GM18520 (cell line): Measurements from ENCODE around the gene NRBF2.
"Not testable (repeated sequence)": the region's sequence is repeated elsewhere in the genome, so short reads cannot be mapped to it uniquely, and the experiment has no call there.

Source experiments
- ATAC-seq: cut with Tn5 transposase; IDR thresholded peaks from one replicate; pipeline ENCODE4 v1.9.1; 2021; ENCODE audit not compliant: unreplicated experiment

The NRBF2 gene

GRCh38 chr10:63116452-63117072, 16.6 kb upstream of the NRBF2 start:
- no peak for ATAC-seq

GRCh38 chr10:63119041-63119440, 14.1 kb upstream of the NRBF2 start:
- no peak for ATAC-seq

- no peak for ATAC-seq
Observed at GRCh38 chr10:63120554-63120953, 12.6 kb upstream of the NRBF2 start.

GRCh38 chr10:63123727-63124362, 9.3 kb upstream of the NRBF2 start:
- ATAC-seq = no peak

- no peak for ATAC-seq
Observed at GRCh38 chr10:63125459-63125858, 7.7 kb upstream of the NRBF2 start.

GRCh38 chr10:63128443-63128842, 4.7 kb upstream of the NRBF2 start:
- ATAC-seq = no peak

- no peak for ATAC-seq
Observed at GRCh38 chr10:63129888-63130287, 3.2 kb upstream of the NRBF2 start.

GRCh38 chr10:63132651-63133055, 475 bp upstream of the NRBF2 start:
- no peak for ATAC-seq

- no peak for ATAC-seq
Observed at GRCh38 chr10:63133821-63134557, 861 bp downstream of the NRBF2 start.

- ATAC-seq = no peak
Observed at GRCh38 chr10:63137306-63137705, 4.2 kb downstream of the NRBF2 start.

GRCh38 chr10:63140077-63140476, 6.9 kb downstream of the NRBF2 start:
- ATAC-seq = no peak

GRCh38 chr10:63142136-63142535, 9.0 kb downstream of the NRBF2 start:
- no peak for ATAC-seq

- ATAC-seq = no peak
Observed at GRCh38 chr10:63143987-63144386, 10.9 kb downstream of the NRBF2 start.

- ATAC-seq = no peak
Observed at GRCh38 chr10:63145782-63146181, 12.7 kb downstream of the NRBF2 start.

- ATAC-seq = no peak
Observed at GRCh38 chr10:63146503-63146902, 13.4 kb downstream of the NRBF2 start.

- ATAC-seq = no peak
Observed at GRCh38 chr10:63150745-63151144, 17.6 kb downstream of the NRBF2 start.

GRCh38 chr10:63153868-63154545, 20.9 kb downstream of the NRBF2 start:
- not testable (repeated sequence) for ATAC-seq

- no peak for ATAC-seq
Observed at GRCh38 chr10:63154546-63155387, 21.6 kb downstream of the NRBF2 start.

- ATAC-seq = no peak
Observed at GRCh38 chr10:63155388-63156020, 22.4 kb downstream of the NRBF2 start.

GRCh38 chr10:63156236-63156635, 23.1 kb downstream of the NRBF2 start:
- no peak for ATAC-seq
